Activated T-cell treated with anti-CD3 and anti-CD28 coated beads, Interleukin-2, amount 50 U/mL, for 24 hours (primary cell): ENCODE results near the gene IRF7.

Source experiments
- DNase-seq: peaks from one replicate; pipeline ENCODE4 v3.0.0-alpha.2; 2020
- H3K27ac Mint-ChIP-seq: 2 replicates; pipeline ENCODE4 v1.8.0; 2020; ENCODE audit warnings: mild to moderate bottlenecking, mixed read lengths
- H3K27me3 Mint-ChIP-seq: 2 replicates; pipeline ENCODE4 v1.8.0; 2020; ENCODE audit warnings: mixed read lengths
- H3K36me3 Mint-ChIP-seq: 2 replicates; pipeline ENCODE4 v1.8.0; 2020; ENCODE audit warnings: low read depth, mixed read lengths
- H3K4me1 Mint-ChIP-seq: 2 replicates; pipeline ENCODE4 v1.8.0; 2020; ENCODE audit warnings: low read depth, mixed read lengths
- H3K4me3 Mint-ChIP-seq: 2 replicates; pipeline ENCODE4 v1.8.0; 2020; ENCODE audit warnings: mild to moderate bottlenecking, moderate library complexity, mixed read lengths
- H3K9me3 Mint-ChIP-seq: 2 replicates; pipeline ENCODE4 v1.8.0; 2020; ENCODE audit warnings: mixed read lengths

IRF7 gene

GRCh38 chr11:610146-610801, 5.5 kb downstream of the IRF7 start:
- no peak for DNase-seq
- Mint-ChIP-seq H3K4me3 (no peak overlapping the region), H3K4me1 (peaks cover 18% of the 10 kb centered on the region), H3K27me3 (no peaks in the 10 kb centered on the region), H3K27ac (no peak overlapping the region), H3K36me3 (peaks cover 78% of the 10 kb centered on the region), H3K9me3 (no peaks in the 10 kb centered on the region)

GRCh38 chr11:609341-609811, 6.4 kb downstream of the IRF7 start:
- no peaks in the 10 kb centered on the region for H3K9me3 Mint-ChIP-seq
- no peaks in the 10 kb centered on the region for H3K27me3 Mint-ChIP-seq
- DNase-seq: no peak
- H3K4me1 Mint-ChIP-seq: peaks cover 13% of the 10 kb centered on the region
- H3K36me3 Mint-ChIP-seq: peaks cover 82% of the 10 kb centered on the region
- H3K4me3 Mint-ChIP-seq: no peak overlapping the region
- H3K27ac Mint-ChIP-seq: no peak overlapping the region

- Mint-ChIP-seq H3K9me3 (no peaks in the 10 kb centered on the region), H3K27me3 (no peaks in the 10 kb centered on the region), H3K4me1 (peaks cover 7% of the 10 kb centered on the region), H3K36me3 (peaks cover 84% of the 10 kb centered on the region), H3K27ac (peak overlapping the region; percentile 57), H3K4me3 (no peak overlapping the region)
- no peak for DNase-seq
Observed at GRCh38 chr11:608791-609251, 6.9 kb downstream of the IRF7 start.

GRCh38 chr11:607971-608659, 7.6 kb downstream of the IRF7 start:
- Mint-ChIP-seq H3K4me3 (no peak overlapping the region), H3K9me3 (no peaks in the 10 kb centered on the region), H3K27ac (peak overlapping the region; percentile 57)

GRCh38 chr11:607020-607780, 8.6 kb downstream of the IRF7 start:
- Mint-ChIP-seq H3K36me3 (peaks cover 85% of the 10 kb centered on the region), H3K27ac (peak overlapping the region; percentile 45)
- DNase-seq: no peak

More at GRCh38 chr11:607971-608659, 7.6 kb downstream of the IRF7 start:
- Mint-ChIP-seq H3K27me3 (no peaks in the 10 kb centered on the region), H3K4me1 (peaks cover 2% of the 10 kb centered on the region), H3K36me3 (peaks cover 87% of the 10 kb centered on the region)
- no peak for DNase-seq

GRCh38 chr11:606245-606644, 9.5 kb downstream of the IRF7 start:
- peaks cover 85% of the 10 kb centered on the region for H3K36me3 Mint-ChIP-seq
- no peaks in the 10 kb centered on the region for H3K4me1 Mint-ChIP-seq

More at GRCh38 chr11:607020-607780, 8.6 kb downstream of the IRF7 start:
- Mint-ChIP-seq H3K27me3 (no peaks in the 10 kb centered on the region), H3K9me3 (no peaks in the 10 kb centered on the region), H3K4me1 (no peaks in the 10 kb centered on the region), H3K4me3 (no peak overlapping the region)

GRCh38 chr11:605286-606129, 10.2 kb downstream of the IRF7 start:
- Mint-ChIP-seq H3K27me3 (no peaks in the 10 kb centered on the region), H3K27ac (peak overlapping the region; percentile 10)

More at GRCh38 chr11:606245-606644, 9.5 kb downstream of the IRF7 start:
- no peak for DNase-seq
- no peak overlapping the region for H3K4me3 Mint-ChIP-seq
- peak overlapping the region; percentile 50 for H3K27ac Mint-ChIP-seq
- H3K9me3 Mint-ChIP-seq: no peaks in the 10 kb centered on the region
- H3K27me3 Mint-ChIP-seq: no peaks in the 10 kb centered on the region

GRCh38 chr11:603154-603553, 12.6 kb downstream of the IRF7 start:
- no peak overlapping the region for H3K27ac Mint-ChIP-seq
- no peaks in the 10 kb centered on the region for H3K27me3 Mint-ChIP-seq
- H3K9me3 Mint-ChIP-seq: no peaks in the 10 kb centered on the region
- no peaks in the 10 kb centered on the region for H3K4me1 Mint-ChIP-seq
- no peak for DNase-seq
- no peak overlapping the region for H3K4me3 Mint-ChIP-seq
- H3K36me3 Mint-ChIP-seq: peaks cover 83% of the 10 kb centered on the region

More at GRCh38 chr11:605286-606129, 10.2 kb downstream of the IRF7 start:
- Mint-ChIP-seq H3K4me3 (no peak overlapping the region), H3K36me3 (peaks cover 80% of the 10 kb centered on the region), H3K4me1 (no peaks in the 10 kb centered on the region), H3K9me3 (no peaks in the 10 kb centered on the region)
- DNase-seq: no peak

GRCh38 chr11:601573-602245, 14.0 kb downstream of the IRF7 start:
- no peak for DNase-seq
- Mint-ChIP-seq H3K4me3 (no peak overlapping the region), H3K27ac (no peak overlapping the region), H3K27me3 (no peaks in the 10 kb centered on the region), H3K36me3 (peaks cover 83% of the 10 kb centered on the region), H3K9me3 (no peaks in the 10 kb centered on the region), H3K4me1 (no peaks in the 10 kb centered on the region)

- Mint-ChIP-seq H3K36me3 (peaks cover 88% of the 10 kb centered on the region), H3K4me1 (peaks cover 16% of the 10 kb centered on the region), H3K4me3 (no peak overlapping the region), H3K27me3 (no peaks in the 10 kb centered on the region), H3K9me3 (no peaks in the 10 kb centered on the region), H3K27ac (no peak overlapping the region)
- DNase-seq: no peak
Observed at GRCh38 chr11:598005-598680, 17.6 kb downstream of the IRF7 start.

- no peak overlapping the region for H3K4me3 Mint-ChIP-seq
- H3K36me3 Mint-ChIP-seq: peaks cover 91% of the 10 kb centered on the region
- H3K27me3 Mint-ChIP-seq: no peaks in the 10 kb centered on the region
- DNase-seq: no peak
- peaks cover 16% of the 10 kb centered on the region for H3K4me1 Mint-ChIP-seq
- peak overlapping the region; percentile 50 for H3K27ac Mint-ChIP-seq
- H3K9me3 Mint-ChIP-seq: no peaks in the 10 kb centered on the region
Observed at GRCh38 chr11:597166-597725, 18.5 kb downstream of the IRF7 start.

GRCh38 chr11:596374-596773, 19.4 kb downstream of the IRF7 start:
- no peak for DNase-seq
- Mint-ChIP-seq H3K9me3 (no peaks in the 10 kb centered on the region), H3K4me3 (no peak overlapping the region), H3K36me3 (peaks cover 91% of the 10 kb centered on the region), H3K4me1 (peaks cover 16% of the 10 kb centered on the region), H3K27me3 (no peaks in the 10 kb centered on the region), H3K27ac (peak overlapping the region; percentile 74)

GRCh38 chr11:595400-595799, 20.4 kb downstream of the IRF7 start:
- no peaks in the 10 kb centered on the region for H3K9me3 Mint-ChIP-seq
- peaks cover 16% of the 10 kb centered on the region for H3K4me1 Mint-ChIP-seq
- H3K4me3 Mint-ChIP-seq: no peak overlapping the region
- no peak for DNase-seq
- peaks cover 96% of the 10 kb centered on the region for H3K36me3 Mint-ChIP-seq
- H3K27ac Mint-ChIP-seq: no peak overlapping the region
- no peaks in the 10 kb centered on the region for H3K27me3 Mint-ChIP-seq
